Glomerular endothelial cell (primary cell): ENCODE data around the gene ZNF597. TPM values are rescaled to one million over a fixed set of nuclear protein-coding genes. Genes with fewer than 3 reads are reported as not detected.
A peak's percentile ranks its signal among the peaks of the same experiment; 100 is the strongest.

Experiments
- DNase-seq: peaks from one replicate; pipeline ENCODE4 v3.0.0-alpha.2; 2011; ENCODE audit warnings: low read depth, low spot score; ENCODE audit errors: extremely low read depth
- total RNA-seq: library from RNA; depleted of rRNA; stranded (reverse); fragments of >200 nt; gene quantifications from 2 replicates; pipeline ENCODE4 v1.2.3, GENCODE V29; 2015

Gene ZNF597
- total RNA-seq, result 1.7 and 2.1 TPM in 2 replicates

GRCh38 chr16:3443108-3444031 lies at the start of gene ZNF597, which contains the start of gene NAA60:
ZNF597 (minus strand) TSS chr16:3443504; CDS start chr16:3443153, 351 bp downstream.
NAA60 (plus strand) TSS chr16:3443680; CDS start chr16:3476228, 32,548 bp downstream.
- peak; percentile 68 for DNase-seq

- DNase-seq, result no peak
Measured at GRCh38 chr16:3492356-3492755, 49.1 kb upstream of the ZNF597 start.

DNA sequence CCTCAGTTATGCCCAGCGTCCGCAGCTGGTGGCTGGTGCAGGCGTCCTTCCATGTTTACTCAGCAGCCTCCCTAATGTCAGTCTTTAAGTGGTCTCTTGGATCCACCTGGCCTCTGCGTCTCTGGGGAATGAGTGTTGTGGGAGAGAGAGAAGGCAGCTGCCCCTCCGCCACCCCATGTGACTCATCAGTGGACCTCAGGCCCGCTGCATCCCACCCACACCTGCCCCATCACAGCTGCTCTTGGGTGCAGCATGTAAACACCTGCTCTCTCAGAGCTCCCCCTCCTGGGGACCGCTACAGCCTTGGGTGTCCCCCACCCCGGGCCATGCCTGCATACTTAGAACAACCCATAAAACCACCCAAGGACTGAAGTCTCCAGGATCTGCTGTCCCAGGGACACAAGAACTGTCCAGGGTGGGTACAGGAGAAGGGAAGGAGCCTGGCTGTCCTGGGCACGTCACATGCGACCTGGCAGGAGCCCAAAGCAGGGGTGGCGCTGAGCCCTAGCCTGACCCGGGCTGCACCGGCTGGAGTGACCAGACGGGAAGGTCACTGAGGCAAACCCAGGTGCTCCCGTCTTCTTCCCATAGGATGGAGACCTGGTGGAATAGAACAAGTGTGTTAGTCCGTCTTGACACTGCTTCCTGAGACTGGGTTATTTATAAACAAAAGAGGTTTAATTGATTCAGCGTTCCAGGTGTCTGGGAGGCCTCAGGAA lies 47.8 kb upstream of the ZNF597 start:
- DNase-seq, result no peak

DNA sequence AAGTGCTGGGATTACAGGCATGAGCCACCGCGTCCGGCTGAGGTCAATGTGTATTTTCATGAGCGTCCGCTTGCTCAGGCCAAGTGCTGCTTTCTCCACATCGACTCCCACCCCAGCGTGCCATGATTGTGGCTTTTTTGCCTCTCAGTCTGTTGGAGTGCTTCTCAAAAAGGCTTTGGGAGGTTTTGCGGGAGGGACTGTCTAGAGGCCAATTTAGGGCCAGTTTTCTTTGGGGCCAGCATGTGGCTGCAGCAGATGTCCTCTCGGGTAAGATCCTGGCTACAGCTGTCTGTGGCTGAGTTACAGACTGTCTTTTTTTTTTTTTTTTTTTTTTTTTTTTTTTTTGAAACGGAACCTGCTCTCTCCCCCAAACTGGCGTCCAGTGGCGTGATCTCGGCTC lies 45.5 kb upstream of the ZNF597 start:
- DNase-seq, result no peak

DNA sequence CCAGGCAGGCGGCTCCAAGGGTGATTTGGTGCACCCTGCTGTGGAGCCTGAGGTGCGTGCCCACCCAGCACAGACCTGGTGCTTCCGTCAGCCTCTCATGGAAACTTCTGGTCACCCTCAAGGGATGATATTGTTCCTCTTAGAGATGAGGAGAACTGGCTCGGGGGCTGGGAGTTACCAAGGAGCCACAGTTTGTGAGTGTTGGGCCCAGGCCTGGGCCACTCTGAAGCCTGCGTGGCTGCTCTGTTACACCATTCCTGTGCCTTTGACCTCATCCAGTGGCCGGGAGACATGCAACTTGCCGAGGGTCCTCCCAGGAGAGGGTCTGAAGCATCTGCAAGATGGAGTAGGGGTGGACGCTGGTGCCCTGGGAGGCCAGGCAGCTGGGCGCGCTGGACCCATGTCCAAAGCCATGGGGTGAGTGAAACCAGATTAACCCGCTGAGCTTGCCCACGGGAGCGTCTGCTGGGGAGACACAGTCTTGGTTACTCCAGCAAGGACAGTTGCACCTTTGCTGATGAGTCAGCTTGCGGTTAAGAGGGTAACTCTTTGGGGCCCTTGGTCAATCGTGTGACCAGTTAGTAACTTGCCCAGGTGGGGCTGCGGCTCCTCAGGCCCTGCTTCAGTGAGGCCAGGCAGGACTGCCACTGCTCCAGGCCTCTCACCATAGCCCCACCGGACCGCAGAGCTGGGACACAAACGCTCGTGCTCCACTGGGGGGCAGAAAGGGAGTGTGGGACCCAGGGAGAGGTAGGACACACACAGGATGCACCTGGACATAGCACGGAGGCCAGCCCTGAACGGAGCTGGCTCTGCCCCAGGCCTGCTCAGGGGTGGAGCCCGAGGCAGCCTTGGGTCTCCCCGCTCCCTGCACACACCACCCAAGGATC lies 44.5 kb upstream of the ZNF597 start:
- no peak for DNase-seq

GRCh38 chr16:3486506-3487215 lies 43.4 kb upstream of the ZNF597 start:
- no peak for DNase-seq

GRCh38 chr16:3485821-3486505 lies 42.7 kb upstream of the ZNF597 start:
- no peak for DNase-seq

DNA sequence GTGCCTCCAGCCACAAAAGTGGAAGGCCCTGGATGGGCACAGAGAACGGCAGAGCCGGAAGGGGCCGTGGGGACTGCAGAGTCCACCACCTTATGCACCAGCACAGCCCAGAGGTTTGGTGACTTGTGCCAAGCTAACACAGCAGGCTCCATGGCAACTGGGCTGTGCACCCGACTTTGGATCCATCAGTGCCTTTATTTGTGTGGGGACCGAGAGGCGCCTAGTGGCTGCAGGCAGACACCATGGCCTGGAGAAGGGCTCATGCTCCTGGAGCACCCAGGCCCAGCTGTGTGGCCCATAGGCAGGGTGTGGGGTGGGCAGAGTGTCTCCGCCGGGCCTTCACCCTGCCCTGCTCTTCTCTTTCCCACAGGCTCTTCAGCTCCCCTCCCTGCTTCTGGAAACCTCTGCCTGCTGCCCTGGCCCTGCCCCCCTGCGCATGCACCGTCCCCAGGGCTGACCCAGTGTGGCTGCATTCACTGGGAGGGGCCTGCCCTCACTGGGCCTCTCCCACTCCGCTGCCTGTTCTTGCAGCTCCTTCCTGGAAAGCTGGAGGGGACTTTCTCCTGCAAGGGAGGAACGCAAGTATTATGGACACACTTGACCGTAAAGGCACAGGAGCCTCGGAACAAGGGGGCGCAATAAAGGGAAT lies 41.9 kb upstream of the ZNF597 start:
- DNase-seq, result no peak

DNA sequence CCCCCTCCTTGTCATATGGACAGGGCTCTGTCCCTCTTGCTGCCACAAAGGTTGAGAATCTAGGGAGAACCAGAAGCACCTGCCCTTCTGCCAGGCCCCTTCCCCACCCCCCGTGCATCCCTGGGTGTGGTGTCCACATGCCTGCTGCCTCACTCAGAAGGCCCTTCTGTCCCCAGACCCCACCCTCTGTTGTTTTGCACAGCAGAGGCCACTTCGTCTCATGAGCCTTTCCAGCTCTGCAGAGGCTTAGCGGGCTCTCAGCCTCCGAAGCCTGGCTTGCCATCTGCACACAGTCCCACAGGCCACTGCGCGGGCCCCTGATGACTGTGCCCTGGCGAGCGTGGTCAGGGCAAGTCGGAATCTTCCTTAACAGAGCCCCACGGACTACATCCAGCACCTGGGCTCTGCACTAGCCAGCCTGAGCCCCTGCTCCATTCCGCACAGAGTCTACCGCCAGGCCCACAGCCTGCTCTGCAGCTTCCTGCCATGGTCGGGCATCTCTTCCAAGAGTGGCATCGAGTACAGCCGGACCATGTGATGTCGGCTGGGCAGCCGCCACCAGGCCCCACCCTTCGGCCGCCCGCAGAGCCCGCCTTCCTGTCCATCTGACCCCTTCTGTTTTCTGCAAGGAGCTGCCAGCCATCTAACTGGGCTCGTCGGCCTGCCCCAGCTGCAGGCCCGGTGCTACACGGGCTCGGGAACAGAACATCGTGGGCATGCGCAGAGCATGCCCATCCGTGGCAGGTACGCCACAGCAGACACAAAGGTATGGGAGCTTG lies 41.2 kb upstream of the ZNF597 start:
- DNase-seq, result no peak

DNA sequence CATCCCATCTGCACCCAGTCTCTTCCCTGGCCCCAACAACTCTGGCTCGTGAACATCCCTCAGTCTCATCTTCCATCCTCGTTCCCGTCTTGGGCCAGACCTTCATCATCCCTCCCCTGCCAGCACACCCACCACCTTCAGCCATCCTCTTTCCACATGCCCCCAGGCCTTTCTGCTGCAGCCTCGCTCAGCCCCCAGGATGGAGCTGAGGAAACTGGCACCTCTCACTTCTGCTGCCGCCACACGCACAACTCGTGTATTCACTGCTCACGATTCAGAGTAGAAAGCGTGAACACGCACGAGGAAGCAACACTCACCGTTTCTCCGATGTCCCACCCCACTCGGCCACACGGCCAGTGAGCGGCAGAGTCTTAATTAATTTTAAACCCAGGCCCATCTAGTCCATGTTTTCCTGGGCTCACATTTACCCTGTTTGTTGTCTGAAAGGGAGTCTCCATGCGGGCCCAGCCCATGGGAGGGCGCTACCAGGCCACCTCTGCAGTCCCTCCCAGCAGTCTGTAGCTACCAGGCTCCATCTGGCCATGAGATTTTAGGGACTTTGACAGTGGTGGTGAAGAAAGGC lies 39.4 kb upstream of the ZNF597 start:
- DNase-seq, result no peak

GRCh38 chr16:3481696-3482658 lies 38.7 kb upstream of the ZNF597 start:
- no peak for DNase-seq

DNA sequence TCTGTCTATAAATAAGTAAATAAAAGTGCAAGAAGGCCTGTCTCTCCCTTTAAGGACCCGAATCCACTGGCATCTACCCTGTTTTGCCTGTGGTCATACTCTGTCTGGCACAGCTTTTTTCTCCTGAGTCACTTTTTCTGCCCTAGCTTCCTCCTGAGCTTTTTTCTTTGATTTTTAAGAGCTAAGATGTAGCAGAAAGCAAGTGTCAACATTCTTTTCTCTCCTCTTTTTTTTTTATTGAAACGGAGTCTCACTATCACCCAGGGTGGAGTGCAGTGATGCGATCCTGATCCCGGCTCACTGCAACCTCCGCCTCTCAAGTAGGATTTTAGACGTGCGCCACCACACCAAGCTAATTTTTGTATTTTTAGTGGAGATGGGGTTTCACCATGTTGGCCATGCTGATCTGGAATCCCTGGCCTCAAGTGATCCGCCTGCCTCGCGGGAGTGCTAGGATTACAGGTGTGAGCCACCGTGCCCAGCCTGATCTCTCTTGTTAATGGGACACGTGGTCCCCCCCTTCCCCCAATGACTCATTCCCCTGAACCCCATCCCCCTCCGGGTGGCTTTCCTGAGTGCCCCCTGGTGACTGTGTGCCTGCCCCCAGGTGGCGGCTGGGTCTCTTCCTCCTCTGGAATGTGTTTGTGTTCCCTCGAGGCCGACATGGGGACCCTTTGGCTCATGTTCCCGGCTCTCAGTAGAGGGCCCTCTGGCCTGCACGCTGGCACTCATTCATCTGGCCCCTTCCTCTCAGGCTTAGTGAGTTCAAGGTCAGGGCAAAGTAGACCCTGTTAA lies 37.8 kb upstream of the ZNF597 start:
- no peak for DNase-seq

- DNase-seq, result no peak
Measured at GRCh38 chr16:3479654-3480216, 36.4 kb upstream of the ZNF597 start.

DNA sequence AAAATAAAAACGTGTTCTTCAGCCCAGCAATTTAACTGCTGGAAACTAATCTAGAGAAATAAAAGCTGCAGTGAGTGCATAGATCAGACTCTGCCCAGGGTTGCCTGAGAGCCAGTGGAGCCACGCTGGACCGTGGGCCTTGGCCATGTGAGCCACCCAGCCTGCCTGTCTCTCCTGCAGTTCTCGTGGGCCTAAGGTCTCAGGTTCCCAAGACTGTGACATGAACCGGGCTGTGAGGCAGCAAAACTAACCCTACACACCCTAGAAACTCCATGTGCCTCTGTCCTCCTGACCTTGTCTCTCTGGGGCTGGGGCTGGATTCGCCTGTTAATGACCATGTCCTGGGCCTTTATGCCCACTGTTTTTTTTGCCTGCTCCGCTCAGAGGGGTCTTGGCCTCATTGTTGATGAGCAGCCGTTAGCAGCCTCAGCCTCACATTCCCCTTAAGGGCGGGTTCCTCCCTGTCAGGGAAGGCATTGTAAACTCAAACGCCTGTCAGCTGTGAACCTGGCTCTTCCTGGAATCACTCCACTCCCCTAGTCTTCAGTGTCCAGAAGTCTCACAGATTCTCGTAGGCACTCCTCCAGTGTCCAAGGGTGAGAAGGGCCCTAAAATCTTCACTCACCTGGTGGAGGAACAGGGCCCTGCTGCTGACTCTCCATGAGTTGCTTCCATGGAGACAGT lies 35.1 kb upstream of the ZNF597 start:
- no peak for DNase-seq

DNA sequence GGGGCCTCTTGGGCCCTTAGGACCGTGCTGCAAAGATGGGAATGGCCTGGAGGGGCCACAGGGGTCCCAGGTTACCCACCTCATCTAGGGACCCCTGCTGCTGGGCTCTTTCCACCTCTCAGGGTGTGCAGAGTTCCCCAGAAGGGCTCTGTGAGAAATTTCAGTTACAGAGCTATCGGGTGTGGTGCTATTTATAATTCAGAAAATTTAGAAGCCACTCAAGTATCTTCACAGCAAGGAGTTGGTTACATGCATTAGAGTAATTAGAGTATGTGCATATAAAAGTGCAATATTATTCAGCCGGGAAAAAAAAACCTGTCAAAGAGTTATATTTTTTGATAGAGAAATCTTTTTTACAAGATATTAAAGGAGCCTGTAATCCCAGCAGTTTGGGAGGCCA lies 33.1 kb upstream of the ZNF597 start:
- DNase-seq, result no peak
